H1 (cell line): ENCODE data around the gene PTGDS. TPM values are rescaled to one million over a fixed set of nuclear protein-coding genes. Genes with fewer than 3 reads are reported as not detected.

Experiments
- polyA plus RNA-seq, 7 experiments: library from polyadenylated mRNA; depleted of rRNA in 3 of 7; stranded (reverse) in 5 of 7; unstranded in 2 of 7; fragments of >200 nt in 5 of 7; fragments of 200-250 nt in 2 of 7; gene quantifications; 1 replicate in 5 of 7; 2 replicates in 1 of 7; 4 replicates in 1 of 7; pipeline versions ENCODE4 v1.2.1 to v1.2.3, GENCODE V29; 2011 to 2013; ENCODE audit warnings: missing spikeins in 2 of 7, mixed read lengths in 2 of 7
- total RNA-seq: library from RNA; stranded (reverse); fragmentation: NEBNext Ultra II Directional; extraction: Animal tissue kit (Norgen Biotek cat#: 25700); gene quantifications from 2 replicates; pipeline ENCODE4 v1.2.1, GENCODE V29; 2021

PTGDS gene
- total and polyA plus RNA-seq, 2 of the 8 experiments (the other 6 are each of a cell fraction or from before 2014, with no cell fraction given), result 1.7 to 2.3 TPM

Other genes starting within 250 kb of the PTGDS start
Only the 30 nearest of the 37 such genes appear.
- not detected in 2 replicates for gene LCN8, start 219.3 kb upstream of the PTGDS start, total RNA-seq
- 0.14 TPM in 1 of 2 replicates, not detected in the other for gene LCN8, start 219.3 kb upstream of the PTGDS start, polyA plus RNA-seq (2011; rRNA removed)
- gene LCN15, start 213.0 kb upstream of the PTGDS start, total RNA-seq, result 0.47 and 0.61 TPM in 2 replicates
- 0.08 and 0.25 TPM in 2 replicates for gene LCN15, start 213.0 kb upstream of the PTGDS start, polyA plus RNA-seq (2011; rRNA removed)
- gene TMEM141, start 186.2 kb upstream of the PTGDS start, total RNA-seq, result 50.6 and 51.1 TPM in 2 replicates
- gene TMEM141, start 186.2 kb upstream of the PTGDS start, polyA plus RNA-seq (2011; rRNA removed), result 137 and 140 TPM in 2 replicates
- gene CCDC183, start 181.2 kb upstream of the PTGDS start, total RNA-seq, result 0.78 and 1.6 TPM in 2 replicates
- gene CCDC183, start 181.2 kb upstream of the PTGDS start, polyA plus RNA-seq (2011; rRNA removed), result 0.51 and 1.1 TPM in 2 replicates
- 129 and 130 TPM in 2 replicates for gene RABL6, start 169.6 kb upstream of the PTGDS start, total RNA-seq
- gene RABL6, start 169.6 kb upstream of the PTGDS start, polyA plus RNA-seq (2011; rRNA removed), result 70.1 and 98.6 TPM in 2 replicates
- gene AJM1, start 135.0 kb upstream of the PTGDS start, total RNA-seq, result 0.86 and 0.97 TPM in 2 replicates
- 0.12 and 0.33 TPM in 2 replicates for gene AJM1, start 135.0 kb upstream of the PTGDS start, polyA plus RNA-seq (2011; rRNA removed)
- 109 and 111 TPM in 2 replicates for gene PHPT1, start 128.1 kb upstream of the PTGDS start, total RNA-seq
- 226 and 246 TPM in 2 replicates for gene PHPT1, start 128.1 kb upstream of the PTGDS start, polyA plus RNA-seq (2011; rRNA removed)
- gene MAMDC4, start 125.2 kb upstream of the PTGDS start, total RNA-seq, result 4.5 TPM in 2 replicates
- gene MAMDC4, start 125.2 kb upstream of the PTGDS start, polyA plus RNA-seq (2011; rRNA removed), result 3.1 and 6.6 TPM in 2 replicates
- gene EDF1, start 111.2 kb upstream of the PTGDS start, total RNA-seq, result 337 and 338 TPM in 2 replicates
- gene EDF1, start 111.2 kb upstream of the PTGDS start, polyA plus RNA-seq (2011; rRNA removed), result 297 and 298 TPM in 2 replicates
- 50.2 and 50.5 TPM in 2 replicates for gene TRAF2, start 91.0 kb upstream of the PTGDS start, total RNA-seq
- gene TRAF2, start 91.0 kb upstream of the PTGDS start, polyA plus RNA-seq (2011; rRNA removed), result 26.9 and 39.3 TPM in 2 replicates
- gene FBXW5, start 32.8 kb upstream of the PTGDS start, total RNA-seq, result 49.0 and 49.5 TPM in 2 replicates
- 71.0 and 93.6 TPM in 2 replicates for gene FBXW5, start 32.8 kb upstream of the PTGDS start, polyA plus RNA-seq (2011; rRNA removed)
- gene C8G, start 32.3 kb upstream of the PTGDS start, total RNA-seq, result 0.80 TPM in 1 of 2 replicates, not detected in the other
- gene C8G, start 32.3 kb upstream of the PTGDS start, polyA plus RNA-seq (2011; rRNA removed), result 0.62 and 1.8 TPM in 2 replicates
- gene LCN12, start 25.2 kb upstream of the PTGDS start, total RNA-seq, result 1.5 and 1.7 TPM in 2 replicates
- gene LCN12, start 25.2 kb upstream of the PTGDS start, polyA plus RNA-seq (2011; rRNA removed), result 1.1 and 2.1 TPM in 2 replicates
- gene LCNL1, start 5.5 kb downstream of the PTGDS start, total RNA-seq, result 0.15 TPM in 1 of 2 replicates, not detected in the other
- 0.11 and 0.35 TPM in 2 replicates for gene LCNL1, start 5.5 kb downstream of the PTGDS start, polyA plus RNA-seq (2011; rRNA removed)
- gene PAXX, start 14.9 kb downstream of the PTGDS start, total RNA-seq, result 40.8 and 43.4 TPM in 2 replicates
- 45.9 and 56.8 TPM in 2 replicates for gene PAXX, start 14.9 kb downstream of the PTGDS start, polyA plus RNA-seq (2011; rRNA removed)
- not detected in 2 replicates for gene CLIC3, start 19.1 kb downstream of the PTGDS start, total RNA-seq
- gene CLIC3, start 19.1 kb downstream of the PTGDS start, polyA plus RNA-seq (2011; rRNA removed), result 0.12 and 0.33 TPM in 2 replicates
- gene ABCA2, start 50.7 kb downstream of the PTGDS start, total RNA-seq, result 12.5 and 15.2 TPM in 2 replicates
- gene ABCA2, start 50.7 kb downstream of the PTGDS start, polyA plus RNA-seq (2011; rRNA removed), result 14.3 and 21.9 TPM in 2 replicates
- not detected in 2 replicates for gene FUT7, start 54.6 kb downstream of the PTGDS start, total RNA-seq
- gene FUT7, start 54.6 kb downstream of the PTGDS start, polyA plus RNA-seq (2011; rRNA removed), result not detected in 2 replicates
- 41.9 and 44.1 TPM in 2 replicates for gene NPDC1, start 68.7 kb downstream of the PTGDS start, total RNA-seq
- gene NPDC1, start 68.7 kb downstream of the PTGDS start, polyA plus RNA-seq (2011; rRNA removed), result 26.2 and 43.6 TPM in 2 replicates
- gene ENTPD2, start 76.6 kb downstream of the PTGDS start, total RNA-seq, result 3.2 and 3.8 TPM in 2 replicates
- gene ENTPD2, start 76.6 kb downstream of the PTGDS start, polyA plus RNA-seq (2011; rRNA removed), result 0.65 and 1.9 TPM in 2 replicates
- 30.3 and 32.1 TPM in 2 replicates for gene SAPCD2, start 93.1 kb downstream of the PTGDS start, total RNA-seq
- gene SAPCD2, start 93.1 kb downstream of the PTGDS start, polyA plus RNA-seq (2011; rRNA removed), result 12.7 and 17.3 TPM in 2 replicates
- 5.4 and 5.5 TPM in 2 replicates for gene UAP1L1, start 100.0 kb downstream of the PTGDS start, total RNA-seq
- 2.0 and 3.5 TPM in 2 replicates for gene UAP1L1, start 100.0 kb downstream of the PTGDS start, polyA plus RNA-seq (2011; rRNA removed)
- gene MAN1B1, start 109.5 kb downstream of the PTGDS start, total RNA-seq, result 35.1 and 36.3 TPM in 2 replicates
- 33.7 and 36.5 TPM in 2 replicates for gene MAN1B1, start 109.5 kb downstream of the PTGDS start, polyA plus RNA-seq (2011; rRNA removed)
- gene DPP7, start 137.2 kb downstream of the PTGDS start, total RNA-seq, result 21.2 and 21.5 TPM in 2 replicates
- gene DPP7, start 137.2 kb downstream of the PTGDS start, polyA plus RNA-seq (2011; rRNA removed), result 26.8 and 34.7 TPM in 2 replicates
- 2.1 TPM in 2 replicates for gene GRIN1, start 161.7 kb downstream of the PTGDS start, total RNA-seq
- 0.48 and 1.3 TPM in 2 replicates for gene GRIN1, start 161.7 kb downstream of the PTGDS start, polyA plus RNA-seq (2011; rRNA removed)
- gene LRRC26, start 192.5 kb downstream of the PTGDS start, total RNA-seq, result 0.34 and 0.36 TPM in 2 replicates
- gene LRRC26, start 192.5 kb downstream of the PTGDS start, polyA plus RNA-seq (2011; rRNA removed), result 0.85 and 1.0 TPM in 2 replicates
- gene TMEM210, start 194.6 kb downstream of the PTGDS start, total RNA-seq, result not detected in 2 replicates
- not detected in 2 replicates for gene TMEM210, start 194.6 kb downstream of the PTGDS start, polyA plus RNA-seq (2011; rRNA removed)
- gene ANAPC2, start 211.1 kb downstream of the PTGDS start, total RNA-seq, result 37.7 and 41.9 TPM in 2 replicates
- 30.2 and 44.3 TPM in 2 replicates for gene ANAPC2, start 211.1 kb downstream of the PTGDS start, polyA plus RNA-seq (2011; rRNA removed)
- 87.3 and 91.3 TPM in 2 replicates for gene SSNA1, start 211.2 kb downstream of the PTGDS start, total RNA-seq
- 157 and 182 TPM in 2 replicates for gene SSNA1, start 211.2 kb downstream of the PTGDS start, polyA plus RNA-seq (2011; rRNA removed)
- gene TPRN, start 223.2 kb downstream of the PTGDS start, total RNA-seq, result 23.2 and 27.2 TPM in 2 replicates
- gene TPRN, start 223.2 kb downstream of the PTGDS start, polyA plus RNA-seq (2011; rRNA removed), result 9.7 and 14.9 TPM in 2 replicates